Activated CD8-positive, alpha-beta memory T cell treated with anti-CD3 and anti-CD28 coated beads, Interleukin-2, amount 50 U/mL, for 4 hours (primary cell): Measurements from ENCODE around the gene DENND1A.
"Not testable (repeated sequence)": the region's sequence is repeated elsewhere in the genome, so short reads cannot be mapped to it uniquely, and the experiment has no call there.

Experiments used
- DNase-seq: peaks from one replicate; pipeline ENCODE4 v3.0.0-alpha.2; 2020

The DENND1A gene

GRCh38 chr9:123761905-123762605 is 167.9 kb downstream of the DENND1A start:
- DNase-seq, result no peak

- DNase-seq, result no peak
Measured at GRCh38 chr9:123757960-123758359, 172.0 kb downstream of the DENND1A start.

- no peak for DNase-seq
Measured at GRCh38 chr9:123757547-123757946, 172.4 kb downstream of the DENND1A start.

- no peak for DNase-seq
Measured at GRCh38 chr9:123756484-123757106, 173.3 kb downstream of the DENND1A start.

GRCh38 chr9:123753669-123754258 is 176.2 kb downstream of the DENND1A start:
- no peak for DNase-seq

GRCh38 chr9:123753016-123753415 is 176.9 kb downstream of the DENND1A start:
- no peak for DNase-seq

- no peak for DNase-seq
Measured at GRCh38 chr9:123749580-123750202, 180.2 kb downstream of the DENND1A start.

DNA sequence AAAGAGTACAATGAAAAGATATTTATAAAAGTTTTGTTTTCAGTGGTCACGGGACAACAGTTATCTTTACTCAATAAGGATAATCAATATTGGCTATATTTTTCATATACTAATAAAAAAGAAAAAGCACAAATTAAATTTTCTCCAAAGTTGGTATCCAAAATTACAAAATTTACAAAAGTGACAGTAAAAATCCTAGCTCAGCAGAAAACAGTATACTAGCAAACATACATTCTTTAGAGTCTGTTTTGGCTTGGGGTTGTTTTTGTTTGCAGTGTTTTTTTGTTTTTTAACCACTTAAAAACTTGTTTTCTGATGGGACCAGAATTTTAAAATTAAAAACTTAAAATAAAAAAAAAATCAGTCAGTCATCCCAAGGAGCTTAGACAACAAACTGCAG is 183.2 kb downstream of the DENND1A start:
- DNase-seq, result no peak

GRCh38 chr9:123745933-123746332 is 184.0 kb downstream of the DENND1A start:
- DNase-seq, result no peak

DNA sequence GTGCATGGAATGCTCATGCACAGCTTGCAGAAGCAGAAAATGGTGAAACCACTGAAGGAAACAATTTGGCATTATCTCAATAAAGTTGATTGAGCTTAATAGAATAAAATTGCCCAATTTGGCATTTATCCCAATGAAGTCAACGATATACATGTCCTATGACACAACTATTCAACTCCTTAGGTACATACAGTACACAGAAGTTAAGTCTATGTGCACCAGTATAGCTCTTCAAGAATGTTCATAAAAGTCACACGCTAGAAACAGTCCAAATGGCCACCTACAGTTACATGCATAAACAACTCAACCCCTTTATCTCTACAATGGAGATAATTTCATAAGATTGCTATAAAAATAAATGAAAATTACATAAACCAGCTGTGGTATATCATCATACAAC is 184.5 kb downstream of the DENND1A start:
- no peak for DNase-seq

GRCh38 chr9:123743737-123744136 is 186.2 kb downstream of the DENND1A start:
- DNase-seq, result no peak

DNA sequence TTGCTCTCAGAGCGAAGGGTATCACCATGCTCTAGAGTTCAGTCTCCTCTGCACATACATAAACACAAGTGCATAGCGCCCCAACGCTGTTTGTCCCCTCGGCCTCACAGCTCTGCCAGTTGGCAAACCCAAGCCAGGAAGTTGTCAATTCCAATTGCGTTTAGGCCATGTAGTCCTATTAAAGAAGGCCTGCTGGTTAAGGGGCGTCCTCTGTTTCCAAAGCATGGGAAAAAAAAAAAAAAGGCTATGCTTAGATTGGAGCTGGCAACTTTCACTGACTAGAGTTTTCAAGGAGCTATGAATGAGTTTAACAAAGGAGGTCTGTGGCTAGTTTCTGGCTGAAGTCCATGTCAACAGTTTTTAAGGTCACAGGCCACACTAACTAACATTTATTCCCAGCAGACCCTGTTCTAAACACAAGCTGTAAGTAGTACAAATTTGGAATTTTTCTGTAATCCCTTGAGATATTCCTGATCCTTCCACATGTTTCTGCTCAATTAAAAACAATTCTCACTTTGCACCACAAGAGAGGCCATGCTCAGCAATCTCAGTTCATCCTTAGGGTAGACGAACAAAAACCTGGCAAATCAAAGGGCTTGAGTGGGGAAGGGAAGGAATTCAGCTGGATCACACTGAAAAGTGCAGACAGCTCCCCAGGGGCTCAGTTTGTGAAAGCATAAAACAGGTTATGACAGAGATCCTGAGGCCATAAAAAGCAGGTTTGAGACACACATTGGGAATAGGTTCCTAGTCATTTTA is 187.7 kb downstream of the DENND1A start:
- DNase-seq, result no peak

DNA sequence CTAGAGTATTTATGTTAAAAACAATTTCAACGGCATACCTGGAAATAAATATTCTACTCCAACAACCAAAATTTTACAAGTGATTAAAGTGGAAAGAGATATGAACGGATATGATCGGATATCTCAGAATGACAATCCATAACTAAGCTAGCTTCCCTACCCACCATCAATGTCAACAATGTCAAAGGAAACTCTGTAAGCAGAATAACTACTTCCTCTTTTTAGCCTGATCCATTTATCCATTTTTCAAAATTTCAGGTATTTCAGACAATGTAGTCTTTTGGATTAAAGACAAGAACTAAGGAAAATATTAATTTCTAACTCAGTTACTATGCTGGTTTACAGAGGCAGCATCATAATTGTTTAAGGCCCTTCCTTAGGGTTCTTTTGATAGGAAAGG is 188.7 kb downstream of the DENND1A start:
- no peak for DNase-seq

DNA sequence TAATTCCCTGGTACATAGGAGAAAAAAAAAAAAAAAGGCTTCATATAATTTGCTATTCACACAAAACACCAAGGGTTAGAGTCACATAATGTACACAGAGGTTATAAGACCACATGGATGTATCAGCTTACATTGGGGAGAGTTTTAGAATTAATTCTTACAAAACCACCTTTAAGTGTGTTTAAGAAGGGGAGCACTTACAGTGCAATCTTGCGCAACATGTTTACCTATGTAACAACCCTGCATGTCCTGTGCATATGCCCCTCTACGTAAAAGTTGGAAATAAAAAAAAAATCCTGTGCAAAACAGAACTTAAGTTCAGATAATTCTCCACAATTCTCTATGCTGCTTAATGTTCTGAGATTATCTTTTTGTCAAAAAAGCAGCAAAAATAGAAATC is 190.0 kb downstream of the DENND1A start:
- no peak for DNase-seq

DNA sequence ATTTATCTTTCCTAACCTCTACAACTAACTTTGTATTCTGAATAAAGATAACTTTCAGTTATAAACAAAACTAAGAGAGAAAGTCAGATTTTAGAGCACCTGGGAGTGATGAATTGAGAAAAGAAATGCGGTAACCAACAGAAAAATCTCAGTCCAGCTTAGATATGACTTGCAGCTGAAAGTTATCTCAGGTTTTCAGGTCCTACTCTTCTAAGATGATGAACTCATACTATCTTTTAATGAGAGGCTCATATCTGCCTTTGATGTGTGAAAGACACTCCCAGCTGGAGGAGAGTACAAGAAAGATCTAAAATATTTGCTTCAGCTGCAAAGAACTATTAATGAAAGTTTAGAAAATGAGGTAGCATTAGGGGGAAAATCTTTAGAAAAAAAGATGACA is 190.5 kb downstream of the DENND1A start:
- no peak for DNase-seq

DNA sequence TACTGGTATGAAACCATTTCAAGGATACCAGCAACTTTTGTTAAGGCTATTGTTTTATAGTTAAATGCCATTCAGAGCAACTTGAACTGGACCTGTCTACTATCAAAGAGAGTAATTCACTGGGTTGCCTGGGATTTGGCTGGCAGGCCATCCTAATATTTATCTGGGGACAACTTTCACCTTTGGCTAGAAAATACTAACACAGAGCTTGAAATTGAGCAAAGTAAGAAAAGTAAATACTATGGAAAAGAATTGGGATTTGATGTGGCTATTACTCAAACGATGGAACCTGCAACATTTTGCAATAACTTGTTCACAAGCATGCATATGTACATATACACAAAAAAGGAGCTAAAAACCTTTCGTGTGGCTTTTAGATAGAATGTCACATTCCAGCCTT is 191.3 kb downstream of the DENND1A start:
- DNase-seq, result no peak

DNA sequence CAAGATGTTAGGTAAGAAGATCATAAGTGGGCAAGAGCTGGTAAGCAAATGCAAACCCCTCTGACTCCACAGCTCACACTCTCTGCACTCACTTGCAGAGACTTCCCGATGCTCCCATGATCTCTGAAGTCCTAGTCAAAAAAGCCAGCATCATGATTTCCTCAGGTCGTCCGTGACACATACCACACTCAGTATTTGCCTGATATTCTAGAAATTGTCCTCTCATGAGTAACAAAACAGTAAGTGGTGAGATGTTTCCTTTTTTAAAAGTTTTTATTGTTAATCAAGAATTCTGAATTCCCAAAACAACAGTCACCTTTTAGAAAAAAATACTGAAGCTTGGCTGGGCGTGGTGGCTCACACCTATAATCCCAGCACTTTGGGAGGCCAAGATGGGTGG is 194.6 kb downstream of the DENND1A start:
- DNase-seq, result no peak

GRCh38 chr9:123728571-123728970 is 201.4 kb downstream of the DENND1A start:
- DNase-seq, result not testable (repeated sequence)

DNA sequence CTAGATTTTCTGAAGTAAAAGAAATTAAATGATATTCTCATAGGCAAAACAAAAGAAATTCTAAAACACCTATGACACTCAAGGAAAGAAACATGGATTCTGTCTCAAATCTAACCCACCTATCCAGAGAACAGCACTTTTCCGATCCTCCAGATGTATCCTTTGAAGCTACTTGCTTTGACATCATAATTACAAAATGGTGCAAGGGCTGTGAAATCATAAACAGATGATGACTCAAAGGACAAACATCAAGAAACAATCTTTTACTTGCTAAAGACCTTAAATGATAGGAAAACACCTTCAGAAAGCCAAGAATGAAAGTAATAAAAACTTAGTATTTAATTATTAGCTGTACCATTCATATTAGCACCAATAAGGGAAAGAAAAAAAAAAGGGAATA is 202.6 kb downstream of the DENND1A start:
- no peak for DNase-seq

DNA sequence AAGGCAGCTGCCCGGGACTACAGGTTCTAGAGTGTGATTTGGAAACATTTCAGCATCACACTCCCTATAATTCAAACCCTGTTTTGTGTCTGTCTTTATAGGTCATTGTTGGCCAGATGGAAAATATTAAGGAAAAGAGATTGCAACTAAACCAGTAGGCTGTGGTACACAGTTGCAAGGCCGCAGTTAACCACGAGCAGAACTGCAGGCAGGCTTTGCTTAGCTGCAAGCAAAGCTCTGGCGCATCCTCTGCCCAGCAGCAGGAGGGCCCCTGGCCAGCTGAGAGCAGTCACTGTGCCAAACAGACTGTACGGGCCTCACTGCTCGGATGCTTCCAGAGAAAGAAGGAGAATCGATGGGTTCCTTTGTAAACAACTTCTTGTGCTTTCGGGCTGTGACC is 204.5 kb downstream of the DENND1A start:
- no peak for DNase-seq

DNA sequence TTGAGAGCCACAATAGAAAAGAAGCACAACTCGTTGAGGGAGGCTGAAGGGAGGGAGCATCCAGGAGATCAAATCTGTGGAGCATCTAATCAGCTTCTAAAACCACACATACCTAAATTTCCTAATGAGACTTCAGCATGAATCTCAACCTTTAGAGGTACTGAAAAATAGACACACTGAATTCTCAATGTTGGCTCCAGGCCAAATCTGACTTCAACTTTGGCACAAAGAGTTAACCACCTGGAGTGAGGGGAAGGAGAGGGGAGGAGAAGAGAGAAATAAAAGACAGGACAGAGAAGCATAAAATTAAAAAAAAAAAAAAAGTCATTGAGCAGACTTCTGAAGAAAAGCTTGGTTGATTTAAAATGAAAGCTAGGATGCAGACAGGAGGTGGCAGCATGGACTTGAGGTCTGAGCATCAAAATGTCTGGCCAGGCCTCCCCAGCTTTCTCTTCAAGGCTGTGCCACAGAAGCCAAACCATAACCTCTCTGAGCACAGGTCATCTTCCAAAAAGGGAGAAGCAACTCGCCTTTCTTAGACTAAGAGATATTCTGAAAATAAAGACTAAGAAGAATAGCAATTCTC is 205.6 kb downstream of the DENND1A start:
- no peak for DNase-seq

GRCh38 chr9:123723135-123723875 is 206.6 kb downstream of the DENND1A start:
- DNase-seq, result no peak
